Testis (tissue), 3 donors: ENCODE results near the gene RUVBL2. TPM values are rescaled to one million over a fixed set of nuclear protein-coding genes. Genes with fewer than 3 reads are reported as not detected.

Experiments used
- DNase-seq: peaks from one replicate; pipeline ENCODE4 v3.0.0-alpha.2; 2019
- H3K27ac ChIP-seq, 2 donors: fragments of 200-600 bp; sonication (generic); one replicate each; pipeline ENCODE4 v1.5.1; 2019
- H3K27me3 ChIP-seq: fragments of 200-600 bp; sonication (generic); one replicate; pipeline ENCODE4 v1.5.1; 2019
- H3K36me3 ChIP-seq: fragments of 200-600 bp; sonication (generic); one replicate; pipeline ENCODE4 v1.5.1; 2017; ENCODE audit warnings: low read depth; ENCODE audit errors: missing control alignments
- H3K4me1 ChIP-seq: fragments of 200-600 bp; sonication (generic); one replicate; pipeline ENCODE4 v1.5.1; 2019
- H3K4me3 ChIP-seq, 2 donors: fragments of 200-600 bp; sonication (generic); one replicate each; pipeline ENCODE4 v1.5.1; 2017 to 2019
- H3K9me3 ChIP-seq: fragments of 200-600 bp; sonication (generic); one replicate; pipeline ENCODE4 v1.5.1; 2017
- POLR2A ChIP-seq: fragments of 450-650 bp; IDR thresholded peaks from one replicate; pipeline ENCODE4 v1.6.1; 2017; ENCODE audit warnings: antibody characterized with exemption, mild to moderate bottlenecking, moderate library complexity
- WGBS, 2 donors: methylation state at CpG; one replicate each; pipeline ENCODE4 v1.1.5; 2018; 5-methylcytosine and 5-hydroxymethylcytosine counted together
- intact Hi-C: fragments of 100-400 bp; cut with DNase I; formaldehyde crosslinking; loops from one replicate; pipeline ENCODE4 v1.15.1; 2023; ENCODE audit warnings: low total_unique reads
- polyA plus RNA-seq: library from polyadenylated mRNA; stranded (reverse); fragments of 350-450 nt; fragmentation: Illumina TruSeq; extraction: RNeasy Lipid Tissue Mini Kit (QIAGEN cat#74804); gene quantifications from one replicate; pipeline ENCODE4 v1.2.3, GENCODE V29; 2014; ENCODE audit warnings: low read depth, low replicate concordance; ENCODE audit not compliant: insufficient read depth
- total RNA-seq, 2 donors: library from RNA; depleted of rRNA; stranded (reverse); fragments of >200 nt; gene quantifications; one replicate each; pipeline ENCODE4 v1.2.3, GENCODE V29; 2016
- TF ChIP-seq, protein P1 (sequence below), 3 experiments: fragments of 450-650 bp in 2 of 3; fragments of 200-600 bp in 1 of 3; sonication (generic) in 1 of 3; IDR thresholded peaks; one replicate each; pipeline ENCODE4 v1.5.1; 2016 to 2019; ENCODE audit warnings: antibody characterized with exemption in 3 of 3, mild to moderate bottlenecking in 2 of 3, moderate library complexity in 1 of 3

The RUVBL2 gene
- total and polyA plus RNA-seq, 3 donors from 2014 or later, result 299 to 528 (median 395) TPM

DNA sequence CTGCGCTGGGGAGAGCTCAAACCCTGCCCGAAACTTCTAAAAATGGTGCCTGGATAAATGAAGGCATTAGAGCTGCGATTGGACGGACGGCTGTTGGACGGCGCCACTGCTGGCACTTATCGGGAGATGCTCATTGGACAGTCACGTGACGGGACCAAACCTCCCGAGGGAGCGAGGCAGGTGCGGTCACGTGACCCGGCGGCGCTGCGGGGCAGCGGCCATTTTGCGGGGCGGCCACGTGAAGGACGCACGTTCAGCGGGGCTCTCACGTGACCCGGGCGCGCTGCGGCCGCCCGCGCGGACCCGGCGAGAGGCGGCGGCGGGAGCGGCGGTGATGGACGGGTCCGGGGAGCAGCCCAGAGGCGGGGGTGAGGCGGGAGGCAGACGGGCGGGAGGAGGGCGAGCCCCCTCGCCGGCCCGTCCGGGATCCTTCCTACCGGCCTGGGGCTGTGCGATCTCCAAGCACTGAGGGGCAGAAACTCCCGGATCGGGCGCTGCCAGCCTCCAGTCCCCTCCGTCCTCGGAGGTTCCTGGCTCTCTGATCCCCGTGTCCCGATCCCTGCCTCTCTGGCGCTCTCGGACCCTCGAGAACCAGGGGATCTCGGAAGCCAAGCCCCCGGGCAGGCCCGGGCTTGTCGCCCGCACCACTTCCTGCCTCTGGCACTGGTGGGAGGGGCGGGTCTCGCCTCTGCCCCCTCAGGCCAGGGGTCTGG lies 38.9 kb upstream of the RUVBL2 start, which contains the start of gene BAX:
TSS of gene BAX (plus strand) at position 281 of the 713 bp plus-strand sequence. CDS start at position 335, 54 bp downstream.
- DNase-seq, result peak; percentile 97
- 0% methylated on average over 8 to 71 of the region's 71 CpGs for WGBS, 2 donors

DNA sequence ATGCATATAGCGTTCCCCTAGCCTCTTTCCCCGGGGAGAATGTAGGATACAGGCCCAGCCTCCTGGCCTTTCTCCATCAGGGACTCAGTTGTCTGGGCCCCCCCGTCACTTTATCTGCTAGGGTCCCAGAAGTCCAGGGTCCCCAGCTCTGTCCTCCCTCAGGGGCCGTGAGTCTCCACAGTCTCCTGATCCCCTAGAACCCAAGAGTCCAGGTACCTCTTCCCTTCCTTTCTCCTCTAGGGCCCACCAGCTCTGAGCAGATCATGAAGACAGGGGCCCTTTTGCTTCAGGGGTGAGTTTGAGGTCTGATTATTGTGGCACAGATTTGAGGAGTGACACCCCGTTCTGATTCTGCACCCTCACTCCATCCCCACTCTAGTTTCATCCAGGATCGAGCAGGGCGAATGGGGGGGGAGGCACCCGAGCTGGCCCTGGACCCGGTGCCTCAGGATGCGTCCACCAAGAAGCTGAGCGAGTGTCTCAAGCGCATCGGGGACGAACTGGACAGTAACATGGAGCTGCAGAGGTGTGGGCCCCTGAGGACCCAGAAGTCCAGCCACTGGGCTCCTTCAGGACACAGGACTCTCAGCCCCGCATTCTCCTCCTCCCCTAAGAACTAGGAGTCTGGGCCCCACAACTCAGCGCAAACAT lies 38.3 kb upstream of the RUVBL2 start:
- intact Hi-C loops, result no loop called here
- no peak for DNase-seq
- Histone ChIP-seq H3K27ac (peak overlapping the region; percentile 73 to 83), H3K4me1 (peaks cover 10% of the 10 kb centered on the region), H3K9me3 (no peaks in the 10 kb centered on the region), H3K36me3 (no peaks in the 10 kb centered on the region), H3K4me3 (peak overlapping the region; percentile 81 to 82), H3K27me3 (no peaks in the 10 kb centered on the region)
- WGBS, 2 donors, result 16 to 35% methylated on average over 6 to 16 of the region's 16 CpGs
- no peak for TF ChIP-seq POLR2A
- TF ChIP-seq, protein P1, sequence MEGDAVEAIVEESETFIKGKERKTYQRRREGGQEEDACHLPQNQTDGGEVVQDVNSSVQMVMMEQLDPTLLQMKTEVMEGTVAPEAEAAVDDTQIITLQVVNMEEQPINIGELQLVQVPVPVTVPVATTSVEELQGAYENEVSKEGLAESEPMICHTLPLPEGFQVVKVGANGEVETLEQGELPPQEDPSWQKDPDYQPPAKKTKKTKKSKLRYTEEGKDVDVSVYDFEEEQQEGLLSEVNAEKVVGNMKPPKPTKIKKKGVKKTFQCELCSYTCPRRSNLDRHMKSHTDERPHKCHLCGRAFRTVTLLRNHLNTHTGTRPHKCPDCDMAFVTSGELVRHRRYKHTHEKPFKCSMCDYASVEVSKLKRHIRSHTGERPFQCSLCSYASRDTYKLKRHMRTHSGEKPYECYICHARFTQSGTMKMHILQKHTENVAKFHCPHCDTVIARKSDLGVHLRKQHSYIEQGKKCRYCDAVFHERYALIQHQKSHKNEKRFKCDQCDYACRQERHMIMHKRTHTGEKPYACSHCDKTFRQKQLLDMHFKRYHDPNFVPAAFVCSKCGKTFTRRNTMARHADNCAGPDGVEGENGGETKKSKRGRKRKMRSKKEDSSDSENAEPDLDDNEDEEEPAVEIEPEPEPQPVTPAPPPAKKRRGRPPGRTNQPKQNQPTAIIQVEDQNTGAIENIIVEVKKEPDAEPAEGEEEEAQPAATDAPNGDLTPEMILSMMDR (IDR thresholded peaks at IDR 0.05), result no peak

More for the DNA sequence above, 38.9 kb upstream of the RUVBL2 start, which contains the start of gene BAX:
- no peaks in the 10 kb centered on the region for H3K36me3 ChIP-seq
- H3K9me3 ChIP-seq, result no peaks in the 10 kb centered on the region
- H3K27me3 ChIP-seq, result no peaks in the 10 kb centered on the region
- intact Hi-C loops, result no loop called here
- H3K27ac ChIP-seq, result peak within 1 kb of the TSS; percentile 73 to 83
- no peak for TF ChIP-seq POLR2A
- TF ChIP-seq, protein P1 (IDR thresholded peaks at IDR 0.05), result peak in 1 of 3 experiments; percentile 29
- H3K4me3 ChIP-seq, result peak within 1 kb of the TSS; percentile 81 to 82
- H3K4me1 ChIP-seq, result peaks cover 10% of the 10 kb centered on the region

DNA sequence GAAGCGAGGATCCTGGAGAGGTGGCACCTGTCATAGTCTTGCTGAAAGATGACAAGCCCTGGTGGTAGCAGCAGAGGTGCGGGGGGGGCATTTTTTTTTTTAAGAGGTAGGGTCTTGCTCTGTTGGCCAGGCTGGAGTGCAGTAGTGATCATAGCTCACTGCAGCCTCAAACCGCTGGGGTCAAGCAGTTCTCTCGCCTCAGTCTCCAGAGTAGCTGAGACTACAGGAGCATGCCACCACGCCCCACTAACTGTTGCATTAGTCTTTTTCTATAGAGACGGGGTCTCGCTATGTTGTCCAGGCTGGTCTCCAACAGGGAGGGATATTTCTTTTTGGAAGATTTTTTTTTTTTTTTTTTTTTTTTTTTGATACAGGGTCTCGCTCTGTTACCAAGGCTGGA lies 35.7 kb upstream of the RUVBL2 start:
- WGBS, 2 donors, result 95 to 96% methylated on average over 8 of the region's 8 CpGs
- H3K27ac ChIP-seq, result no peak overlapping the region
- no peaks in the 10 kb centered on the region for H3K36me3 ChIP-seq
- DNase-seq, result no peak
- no peak for TF ChIP-seq POLR2A
- TF ChIP-seq, protein P1 (IDR thresholded peaks at IDR 0.05), result no peak
- no peaks in the 10 kb centered on the region for H3K9me3 ChIP-seq
- peaks cover 13% of the 10 kb centered on the region for H3K4me1 ChIP-seq
- H3K4me3 ChIP-seq, result no peak overlapping the region
- intact Hi-C loops, result no loop called here
- no peaks in the 10 kb centered on the region for H3K27me3 ChIP-seq

DNA sequence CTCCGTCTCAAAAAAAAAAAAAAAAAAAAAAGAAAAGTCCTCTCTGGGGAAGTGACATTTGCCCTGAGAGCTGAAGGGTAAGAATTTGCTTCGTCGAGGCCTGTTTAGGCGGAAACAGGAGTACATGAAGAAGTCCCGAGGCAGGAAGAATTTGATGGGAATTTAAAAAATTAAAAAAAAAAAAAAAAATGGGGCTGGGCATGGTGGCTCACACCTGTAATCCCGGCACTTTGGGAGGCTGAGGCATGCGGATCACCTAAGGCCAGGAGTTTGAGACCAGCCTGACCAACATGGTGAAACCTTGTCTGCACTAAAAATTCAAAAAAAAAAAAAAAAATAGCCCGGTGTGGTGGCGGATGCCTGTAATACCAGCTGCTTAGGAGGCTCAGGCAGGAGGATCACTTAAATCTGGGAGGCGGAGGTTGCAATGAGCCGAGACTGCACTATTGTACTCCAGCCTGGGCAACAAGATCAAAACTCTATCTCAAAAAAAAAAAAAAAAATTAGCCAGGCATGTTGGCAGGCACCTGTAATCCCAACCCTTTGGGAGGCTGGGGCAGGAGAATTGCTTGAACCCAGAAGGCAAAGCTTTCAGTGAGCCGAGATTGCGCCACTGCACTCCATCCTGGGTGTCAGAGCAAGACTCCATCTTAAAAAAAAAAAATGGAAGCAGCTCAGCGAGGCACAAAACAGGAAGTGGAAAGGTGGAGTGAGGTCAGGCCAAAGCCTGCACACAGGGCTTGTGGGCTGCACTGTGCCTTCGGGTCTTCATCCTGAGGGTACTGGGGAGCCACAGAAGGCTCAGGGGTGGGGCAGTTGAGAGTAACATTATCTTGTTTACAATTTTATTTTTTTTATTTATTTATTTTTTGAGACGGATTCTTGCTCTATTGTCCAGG lies 34.1 kb upstream of the RUVBL2 start:
- peaks cover 23% of the 10 kb centered on the region for H3K4me1 ChIP-seq
- intact Hi-C loops, result no loop called here
- 85 to 87% methylated on average over 16 of the region's 16 CpGs for WGBS, 2 donors
- H3K36me3 ChIP-seq, result no peaks in the 10 kb centered on the region
- TF ChIP-seq POLR2A, result no peak
- TF ChIP-seq, protein P1 (IDR thresholded peaks at IDR 0.05), result no peak
- H3K4me3 ChIP-seq, result no peak overlapping the region
- no peak overlapping the region for H3K27ac ChIP-seq
- no peak for DNase-seq
- no peaks in the 10 kb centered on the region for H3K27me3 ChIP-seq
- H3K9me3 ChIP-seq, result no peaks in the 10 kb centered on the region
